Measurements from ENCODE around the gene ZNF892. TPM values are rescaled to one million over a fixed set of nuclear protein-coding genes. Genes with fewer than 3 reads are reported as not detected.

ZNF892 gene
- total and polyA plus RNA-seq, 9 of the 15 experiments (the other 6 are each of a cell fraction or from before 2014, with no cell fraction given), result 0.07 to 0.13 (median 0.09) TPM; not detected in 6

DNA sequence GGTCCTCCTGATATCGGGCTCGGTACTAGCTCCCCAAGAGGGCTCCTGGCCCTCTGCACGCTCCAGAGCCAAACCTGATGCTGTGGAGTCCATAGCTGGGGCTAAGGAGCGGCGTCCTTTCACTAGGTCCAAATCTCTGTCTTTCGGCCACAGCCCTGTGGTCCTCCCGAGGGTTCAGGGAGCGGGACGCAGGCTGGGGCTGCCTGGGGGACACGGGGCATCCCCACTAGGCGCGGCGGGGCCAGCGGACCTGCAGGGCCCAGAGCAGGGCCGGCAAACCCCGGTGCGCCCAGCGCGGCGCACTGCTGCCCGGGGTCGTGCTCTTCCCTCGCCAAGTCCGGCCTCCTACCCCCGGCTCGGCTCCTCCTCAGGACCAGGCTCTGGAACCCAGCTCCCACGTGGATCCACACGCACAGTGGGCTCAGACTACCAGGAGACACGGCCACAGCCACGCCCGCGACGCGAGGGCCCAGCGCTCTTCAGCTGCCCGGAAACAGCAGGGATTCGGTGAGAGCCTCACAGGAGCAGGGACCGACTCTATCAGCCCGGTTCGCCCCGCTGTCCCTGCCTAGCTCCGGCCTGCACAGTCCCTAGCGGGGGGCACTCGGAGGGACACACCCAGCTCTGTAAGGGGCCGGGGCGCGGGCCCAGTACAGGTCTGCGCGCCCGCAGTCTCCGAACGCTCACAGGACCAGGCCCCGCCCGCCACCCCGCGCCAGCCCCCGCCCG, 48.3 kb upstream of the ZNF892 start (continued):
- TF ChIP-seq KDM5B (IDR thresholded peaks at IDR 0.05; ENCODE audit: insufficient replicate concordance, low read depth, low read length) (no peak), GATA2 (CRISPR knock-in tag; IDR thresholded peaks at IDR 0.05) (no peak)

DNA sequence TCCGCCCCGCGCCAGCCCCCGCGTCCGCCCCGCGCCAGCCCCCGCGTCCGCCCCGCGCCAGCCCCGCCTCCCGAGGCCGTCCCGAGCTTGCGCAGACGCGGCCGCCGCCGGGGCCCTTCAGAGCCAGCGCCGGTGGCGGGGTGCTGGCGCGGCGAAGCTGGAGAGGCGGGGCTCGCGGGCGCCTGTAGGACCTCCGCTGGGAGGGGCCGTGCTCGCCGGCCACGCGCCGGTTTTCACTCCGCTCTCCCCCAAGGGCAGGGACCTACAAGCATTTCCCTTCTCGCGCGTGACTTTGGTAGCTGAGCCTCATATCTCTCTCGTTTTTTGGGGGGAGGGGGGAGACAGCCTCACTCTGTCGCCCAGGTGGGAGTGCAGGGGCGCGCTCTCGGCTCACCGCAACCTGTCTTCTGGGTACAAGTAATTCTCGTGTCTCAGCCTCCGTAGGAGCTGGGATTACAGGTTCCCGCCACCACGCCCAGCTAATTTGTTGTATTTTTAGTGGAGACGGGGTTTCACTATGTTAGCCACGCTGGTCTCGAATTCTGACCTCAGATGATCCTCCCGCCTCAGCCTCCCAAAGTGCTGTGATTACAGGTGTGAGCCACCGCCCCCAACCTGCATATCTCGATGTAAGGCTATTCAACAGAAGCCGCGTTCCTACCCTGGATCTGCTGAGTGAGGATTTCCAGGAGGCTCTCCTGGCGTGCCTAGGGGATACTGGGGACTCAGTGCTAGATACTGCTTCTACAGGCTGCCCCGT, 47.5 kb upstream of the ZNF892 start, which contains the start of gene ZNF514:
Gene ZNF514 (minus strand): TSS at position 159 of the 760 bp plus-strand sequence. CDS start 6,595 bp downstream, outside the sequence.
- Histone ChIP-seq H4K20me1 (replicated peaks; ENCODE audit: control insufficient read depth, insufficient read depth, low read length) (no peaks in the 10 kb centered on the region), H3K36me3 (ENCODE audit: control insufficient read depth, insufficient read depth, low read length) (peaks cover 17% of the 10 kb centered on the region; the same call in 2 of the 3 replicates), H3K9me1 (ENCODE audit: control insufficient read depth, insufficient read depth, low read length) (no peaks in the 10 kb centered on the region), H3K79me2 (ENCODE audit: control insufficient read depth, insufficient read depth, low read length) (peaks cover 20% of the 10 kb centered on the region), H3K4me2 (ENCODE audit: insufficient read depth, low read length) (peak within 1 kb of the TSS; percentile 91), H3K27ac (ENCODE audit: extremely low read depth, low read depth, low read length) (peak within 1 kb of the TSS; percentile 75), H3K27me3 (ENCODE audit: control insufficient read depth in 2 of 2, insufficient read depth in 2 of 2, low read length in 2 of 2) (no peaks in the 10 kb centered on the region), H3K9ac (ENCODE audit: insufficient read depth in 1 of 2, low read depth in 2 of 2, low read length in 2 of 2) (peak within 1 kb of the TSS; percentile 78 to 97), H3K4me1 (replicated peaks in 1 of 2; ENCODE audit: control insufficient read depth in 2 of 2, insufficient read depth in 2 of 2, low read length in 2 of 2) (peaks cover 4 to 16% of the 10 kb centered on the region in 2 experiments; a peak in 4 of 5 replicates), H2AFZ (ENCODE audit: low read depth, low read length) (peak within 1 kb of the TSS; percentile 98), H3K4me3 (peak within 1 kb of the TSS; percentile 73), H3K9me3 (replicated peaks; ENCODE audit: control insufficient read depth, insufficient read depth, low read depth, low read length) (no peaks in the 10 kb centered on the region)
- ATAC-seq (peak; percentile 95), DNase-seq (ENCODE audit: extremely low read depth in 1 of 4, low spot score in 3 of 4) (peak; percentile 87 to 91 (median 90)), FAIRE-seq (no peak)
- intact Hi-C loops (cut with micrococcal nuclease), result no loop called here
- BruUV-seq (replicated peaks), result TSS peak; percentile 81
- 14% methylated on average over 30 of the region's 64 CpGs for WGBS (ENCODE audit: insufficient coverage, low coverage, missing lambda C conversion rate)
- CTCF ChIA-PET (ENCODE audit: low intra/inter-chr PET ratio), result no interaction called here
- in situ Hi-C loops (cut with MboI), result no loop called here
- POLR2A ChIA-PET, result interaction anchor here (0.5 to 0.7 kb wide), 2 partner anchors 21 to 28 kb away, joined by 3 read pairs; no protein-coding TSS in a partner anchor
- TF ChIP-seq ZBTB7A (IDR thresholded peaks at IDR 0.05; ENCODE audit: borderline replicate concordance, control insufficient read depth, low read depth, low read length), result peak; percentile 28; the same call in 1 of the 2 replicates
- TF ChIP-seq POLR2G (IDR thresholded peaks at IDR 0.05; ENCODE audit: low read depth, low read length), result peak; percentile 73
- TF ChIP-seq CSDE1 (IDR thresholded peaks at IDR 0.05), result no peak
- TF ChIP-seq MAZ (CRISPR knock-in tag; conservative IDR thresholded peaks at IDR 0.05 in 1 of 2, IDR thresholded peaks at IDR 0.05 in 1 of 2), result peak; percentile 61 to 75; a peak in 3 of 4 replicates
- TF ChIP-seq ZNF561 (CRISPR knock-in tag; conservative IDR thresholded peaks at IDR 0.05), result no peak
- peak; percentile 36; the same call in 1 of the 2 replicates for TF ChIP-seq MYC (IDR thresholded peaks at IDR 0.05; ENCODE audit: low read depth, low read length)
- TF ChIP-seq MYC (CRISPR knock-in tag; IDR thresholded peaks at IDR 0.05; ENCODE audit: borderline replicate concordance, low read depth), result peak; percentile 32; the same call in 1 of the 2 replicates
- TF ChIP-seq, protein P1, sequence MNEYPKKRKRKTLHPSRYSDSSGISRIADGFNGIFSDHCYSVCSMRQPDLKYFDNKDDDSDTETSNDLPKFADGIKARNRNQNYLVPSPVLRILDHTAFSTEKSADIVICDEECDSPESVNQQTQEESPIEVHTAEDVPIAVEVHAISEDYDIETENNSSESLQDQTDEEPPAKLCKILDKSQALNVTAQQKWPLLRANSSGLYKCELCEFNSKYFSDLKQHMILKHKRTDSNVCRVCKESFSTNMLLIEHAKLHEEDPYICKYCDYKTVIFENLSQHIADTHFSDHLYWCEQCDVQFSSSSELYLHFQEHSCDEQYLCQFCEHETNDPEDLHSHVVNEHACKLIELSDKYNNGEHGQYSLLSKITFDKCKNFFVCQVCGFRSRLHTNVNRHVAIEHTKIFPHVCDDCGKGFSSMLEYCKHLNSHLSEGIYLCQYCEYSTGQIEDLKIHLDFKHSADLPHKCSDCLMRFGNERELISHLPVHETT (CRISPR knock-in tag; conservative IDR thresholded peaks at IDR 0.05 in 1 of 2, IDR thresholded peaks at IDR 0.05 in 1 of 2), result peak in 1 of 2 experiments; percentile 63; a peak in 1 of 4 replicates
- TF ChIP-seq L3MBTL2 (IDR thresholded peaks at IDR 0.05), result peak; percentile 63
- TF ChIP-seq CC2D1A (IDR thresholded peaks at IDR 0.05), result no peak
- TF ChIP-seq BCOR (IDR thresholded peaks at IDR 0.05), result peak; percentile 56; the same call in 1 of the 2 replicates
- TF ChIP-seq PCBP2 (IDR thresholded peaks at IDR 0.05; ENCODE audit: low read depth, low read length, poor library complexity, severe bottlenecking), result no peak
- peak; percentile 36; the same call in 1 of the 2 replicates for TF ChIP-seq CTBP1 (IDR thresholded peaks at IDR 0.05; ENCODE audit: borderline replicate concordance)
- no peak for TF ChIP-seq SRSF1 (IDR thresholded peaks at IDR 0.05; ENCODE audit: low read depth, low read length)
- TF ChIP-seq HDAC1 (IDR thresholded peaks at IDR 0.05), result 0 out of 4 replicates have a peak, but pooled peaks of 1 of the 2 experiments have one; percentile 21
- no peak for TF ChIP-seq ZFP1 (CRISPR knock-in tag; IDR thresholded peaks at IDR 0.05)

Measured in K562 (cell line).